GM12865 (cell line): ENCODE data around the gene AGT.

ENCODE experiments used
- DNase-seq: peaks from one replicate; pipeline ENCODE4 v3.0.0; 2010; ENCODE audit warnings: low read depth
- H3K4me3 ChIP-seq: 2 replicates; pipeline ENCODE4 v1.5.1; 2011; ENCODE audit warnings: mild to moderate bottlenecking, low read depth, low read length, control low read depth
- CTCF ChIP-seq: IDR thresholded peaks from 2 replicates; pipeline ENCODE4 v1.5.1; 2011; ENCODE audit warnings: low read length, control low read depth, low read depth, inconsistent platforms; ENCODE audit not compliant: insufficient read depth; ENCODE audit errors: missing control alignments

Gene AGT

GRCh38 chr1:230690101-230690500 lies 23.8 kb downstream of the AGT start:
- H3K4me3 ChIP-seq = no peak overlapping the region
- no peak for DNase-seq
- TF ChIP-seq CTCF = no peak

- no peak for TF ChIP-seq CTCF
- no peak for DNase-seq
Measured at GRCh38 chr1:230686747-230687146, 27.2 kb downstream of the AGT start.

GRCh38 chr1:230684998-230685397 lies 28.9 kb downstream of the AGT start:
- no peak overlapping the region for H3K4me3 ChIP-seq
- no peak for DNase-seq
- no peak for TF ChIP-seq CTCF

More at GRCh38 chr1:230686747-230687146, 27.2 kb downstream of the AGT start:
- no peak overlapping the region for H3K4me3 ChIP-seq

GRCh38 chr1:230684146-230684545 lies 29.8 kb downstream of the AGT start:
- no peak for TF ChIP-seq CTCF
- no peak overlapping the region for H3K4me3 ChIP-seq
- DNase-seq = no peak

GRCh38 chr1:230682882-230683610 lies 30.9 kb downstream of the AGT start:
- no peak for DNase-seq
- no peak overlapping the region for H3K4me3 ChIP-seq
- TF ChIP-seq CTCF = no peak

GRCh38 chr1:230682274-230682673 lies 31.6 kb downstream of the AGT start:
- no peak for TF ChIP-seq CTCF
- no peak for DNase-seq
- no peak overlapping the region for H3K4me3 ChIP-seq

- no peak overlapping the region for H3K4me3 ChIP-seq
- TF ChIP-seq CTCF = no peak
- no peak for DNase-seq
Measured at GRCh38 chr1:230681599-230681998, 32.3 kb downstream of the AGT start.
